CD4-positive, alpha-beta T cell treated with Interleukin-21 for 1 hour (primary cell): ENCODE data around the gene PRR7.

Experiments used
- DNase-seq: peaks from one replicate; pipeline ENCODE4 v3.0.0-alpha.2; 2020

Gene PRR7

DNA sequence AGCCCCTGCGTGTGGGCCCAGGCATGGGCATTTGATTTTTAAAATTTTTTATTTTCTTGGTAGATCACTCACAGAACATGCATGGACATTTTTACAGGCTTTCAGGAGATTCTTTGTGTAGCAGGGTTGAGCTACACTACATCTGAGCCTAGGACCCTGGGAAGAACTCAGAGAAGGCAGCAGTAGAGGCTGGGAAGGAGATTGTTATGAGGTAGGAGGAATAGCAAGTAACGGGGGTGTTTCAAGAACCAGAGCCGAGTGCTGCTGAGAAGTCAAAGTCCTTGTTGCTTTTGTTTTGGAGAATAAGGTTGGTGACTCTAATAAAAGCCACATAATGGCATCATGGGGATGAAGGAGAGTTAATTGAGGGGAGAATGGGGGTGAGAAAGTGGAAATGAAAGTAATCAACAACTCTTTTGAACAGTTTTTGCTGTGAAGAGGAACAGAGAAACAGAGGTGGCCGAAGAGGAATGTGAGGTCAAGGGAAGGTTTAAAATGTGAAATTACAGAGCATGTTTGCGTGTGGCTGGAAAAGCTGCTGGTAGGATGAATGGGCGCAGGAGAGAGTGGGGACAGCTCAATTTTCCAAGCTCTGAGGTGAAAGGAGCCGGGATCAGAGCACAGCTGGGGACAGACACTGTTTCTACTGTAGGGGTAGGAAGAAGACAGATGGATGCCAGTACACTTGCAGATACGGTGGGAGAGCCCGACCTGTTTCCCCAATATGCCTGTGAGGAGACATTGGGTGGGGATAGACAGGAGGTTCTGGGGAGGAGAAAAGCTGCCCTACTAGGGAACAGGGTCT lies 55.5 kb downstream of the PRR7 start:
- DNase-seq = no peak

DNA sequence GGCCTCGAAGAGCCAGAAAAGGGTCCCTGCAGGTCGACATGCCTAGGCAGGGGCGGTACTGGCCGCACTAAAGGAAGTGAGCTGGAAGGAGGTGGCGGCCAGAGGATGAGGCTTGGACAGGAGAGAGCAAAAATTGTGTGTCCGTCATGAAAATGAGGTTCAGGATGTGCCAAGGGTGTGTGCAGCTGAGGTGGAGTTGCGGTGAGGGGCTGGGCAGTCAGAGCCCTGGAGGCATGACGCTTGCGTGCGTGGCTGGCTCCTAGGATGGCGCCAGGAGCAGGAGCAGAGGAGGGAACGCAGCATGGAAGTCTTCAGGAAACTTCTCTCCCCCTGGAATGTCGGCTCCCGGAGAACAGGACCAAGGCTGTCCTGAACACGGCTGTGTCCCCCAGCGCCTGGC lies 56.3 kb downstream of the PRR7 start:
- no peak for DNase-seq

DNA sequence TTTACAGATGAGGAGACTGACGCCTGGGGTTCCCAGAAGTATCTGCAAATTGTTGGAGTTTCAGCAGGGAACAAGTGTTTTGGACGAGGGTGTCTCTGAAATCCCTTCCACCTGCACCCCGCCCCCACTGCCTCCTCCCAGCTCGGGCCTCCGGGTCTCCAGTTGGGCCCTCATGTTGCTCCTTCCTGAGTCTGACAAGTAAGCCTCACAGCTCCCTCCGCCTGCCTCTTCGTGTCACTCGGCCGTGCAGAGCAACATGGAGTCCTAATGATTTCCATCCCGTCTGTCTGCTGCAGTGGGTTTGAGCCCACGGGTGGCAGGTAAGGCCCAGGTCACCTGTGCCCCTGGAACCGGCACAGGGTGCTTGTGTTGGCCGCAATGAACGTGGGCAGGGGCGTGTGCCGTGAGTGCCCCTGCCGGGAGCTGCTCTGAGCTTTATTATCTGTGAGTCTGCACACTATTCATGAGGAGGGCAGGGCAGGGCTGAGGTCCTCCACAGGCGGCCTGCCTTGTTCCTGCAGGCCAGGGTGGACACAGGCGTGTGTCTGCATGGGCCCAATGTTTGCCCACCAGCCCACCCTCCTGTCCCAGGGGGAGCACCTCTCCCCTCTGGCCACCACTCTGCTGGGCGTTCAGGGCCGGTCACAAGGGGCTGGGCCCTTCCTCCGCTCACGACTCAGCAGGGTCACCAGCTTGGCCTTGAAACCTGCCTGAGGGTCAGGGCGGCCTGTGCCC lies 56.9 kb downstream of the PRR7 start:
- DNase-seq = no peak

DNA sequence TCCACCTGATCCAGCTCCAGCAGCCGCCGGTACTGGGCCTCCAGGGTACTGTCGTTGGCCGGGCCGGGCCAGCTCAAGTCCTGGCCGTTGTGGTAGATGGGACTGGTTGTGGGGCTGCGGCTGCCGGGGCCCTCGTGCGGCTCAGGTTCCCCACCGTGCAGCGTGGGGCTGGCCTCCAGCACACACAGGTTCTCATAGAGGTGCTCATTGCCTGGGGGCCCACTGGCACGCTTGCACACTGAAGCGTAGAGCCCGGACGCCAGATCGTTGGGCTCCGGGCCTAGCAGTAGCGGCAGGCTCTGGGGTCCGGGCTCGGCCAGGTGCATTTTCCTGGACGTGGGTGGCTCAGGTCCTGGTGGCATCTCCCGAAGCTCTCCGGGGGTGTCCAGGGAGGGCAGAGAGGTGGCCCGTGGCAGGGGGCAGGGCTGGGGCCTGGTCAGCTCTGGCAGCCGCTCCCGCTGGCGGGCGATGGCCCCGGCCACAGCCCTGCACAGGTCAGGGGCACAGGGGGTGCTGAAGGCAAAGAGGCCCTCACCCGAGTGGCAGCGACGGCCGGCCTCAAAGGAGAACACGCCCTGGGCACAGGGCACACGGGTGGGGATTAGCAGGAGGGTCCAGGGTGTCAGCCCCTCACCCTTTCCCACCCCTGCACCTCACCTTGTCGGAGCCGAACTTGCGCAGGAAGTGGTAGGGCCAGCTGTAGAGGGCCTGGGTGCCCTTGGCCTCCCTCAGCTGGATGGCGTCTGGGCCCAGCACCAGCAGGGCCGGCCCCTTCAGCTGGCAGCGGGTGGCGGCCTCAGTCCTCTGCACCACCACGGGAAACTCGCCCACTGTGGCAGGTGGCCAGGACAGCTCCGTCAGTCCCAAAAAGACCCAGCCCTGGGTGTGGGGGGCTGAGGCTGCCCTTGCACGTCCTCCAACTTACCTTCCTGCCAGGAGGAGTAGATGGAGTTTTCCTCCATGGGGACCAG lies 57.8 kb downstream of the PRR7 start:
- DNase-seq = no peak

DNA sequence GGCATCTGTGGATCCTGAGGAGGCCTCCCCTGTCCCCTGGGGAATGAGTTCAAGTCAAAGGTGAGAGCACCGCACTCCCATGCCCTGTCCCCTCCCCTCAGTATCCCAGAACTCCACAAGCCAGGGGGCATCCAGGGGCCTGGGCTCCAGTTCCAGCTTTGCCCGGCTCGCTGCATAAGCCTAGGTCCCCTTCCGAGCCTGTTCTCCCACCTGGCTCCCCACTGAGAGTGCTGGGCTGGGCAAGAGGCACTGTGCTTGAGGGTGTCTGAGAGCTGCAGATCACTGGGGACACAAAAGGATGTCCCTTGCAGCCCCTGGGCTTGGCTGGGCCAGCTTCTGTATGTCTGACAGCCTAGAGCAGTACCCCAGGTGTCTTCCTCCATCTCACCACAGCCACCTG lies 58.5 kb downstream of the PRR7 start:
- DNase-seq = no peak
